Endothelial cell (in vitro differentiated cells): ENCODE results near the gene ZIC5. TPM values are rescaled to one million over a fixed set of nuclear protein-coding genes. Genes with fewer than 3 reads are reported as not detected.
"Not testable (repeated sequence)": the region's sequence is repeated elsewhere in the genome, so short reads cannot be mapped to it uniquely, and the experiment has no call there.

ENCODE experiments used
- DNase-seq: peaks from one replicate; pipeline ENCODE4 v3.0.0; 2021; ENCODE audit warnings: low spot score
- H3K27ac Mint-ChIP-seq: one replicate; pipeline ENCODE4 v1.8.0; 2021; ENCODE audit warnings: mixed read lengths, inconsistent platforms; ENCODE audit not compliant: unreplicated experiment
- H3K27me3 Mint-ChIP-seq: one replicate; pipeline ENCODE4 v1.8.0; 2021; ENCODE audit warnings: mild to moderate bottlenecking, moderate library complexity, mixed read lengths, inconsistent platforms; ENCODE audit not compliant: unreplicated experiment
- H3K36me3 Mint-ChIP-seq: one replicate; pipeline ENCODE4 v1.8.0; 2021; ENCODE audit warnings: mild to moderate bottlenecking, low read depth, mixed read lengths, inconsistent platforms; ENCODE audit not compliant: unreplicated experiment
- H3K4me1 Mint-ChIP-seq: one replicate; pipeline ENCODE4 v1.8.0; 2021; ENCODE audit warnings: mild to moderate bottlenecking, mixed read lengths, inconsistent platforms; ENCODE audit not compliant: unreplicated experiment
- H3K4me3 Mint-ChIP-seq: one replicate; pipeline ENCODE4 v1.8.0; 2021; ENCODE audit warnings: mild to moderate bottlenecking, mixed read lengths, inconsistent platforms; ENCODE audit not compliant: unreplicated experiment
- H3K9me3 Mint-ChIP-seq: one replicate; pipeline ENCODE4 v1.8.0; 2021; ENCODE audit warnings: mixed read lengths, inconsistent platforms; ENCODE audit not compliant: unreplicated experiment
- CTCF ChIP-seq: fragments of 200-600 bp; sonication (generic); IDR thresholded peaks from one replicate; pipeline ENCODE4 v1.5.0; 2021; ENCODE audit warnings: antibody characterized with exemption; ENCODE audit not compliant: unreplicated experiment
- total RNA-seq: library from RNA; stranded (reverse); fragmentation: NEBNext Ultra II Directional; extraction: Animal tissue kit (Norgen Biotek cat#: 25700); gene quantifications from one replicate; pipeline ENCODE4 v1.2.1, GENCODE V29; 2021; ENCODE audit not compliant: unreplicated experiment

Gene ZIC5
- total RNA-seq, 1 donor from 2014 or later, result 0.10 TPM

- Mint-ChIP-seq H3K36me3 (no peaks in the 10 kb centered on the region), H3K9me3 (no peaks in the 10 kb centered on the region), H3K4me1 (peaks cover 37% of the 10 kb centered on the region), H3K4me3 (no peak overlapping the region), H3K27me3 (peaks cover 7% of the 10 kb centered on the region), H3K27ac (no peak overlapping the region)
- no peak for TF ChIP-seq CTCF
- no peak for DNase-seq
Measured at GRCh38 chr13:99948907-99949678, 22.5 kb downstream of the ZIC5 start.

GRCh38 chr13:99948411-99948810, 23.2 kb downstream of the ZIC5 start:
- no peak for DNase-seq
- H3K4me1 Mint-ChIP-seq, result peaks cover 32% of the 10 kb centered on the region
- H3K36me3 Mint-ChIP-seq, result no peaks in the 10 kb centered on the region
- H3K27me3 Mint-ChIP-seq, result peaks cover 5% of the 10 kb centered on the region
- no peak overlapping the region for H3K27ac Mint-ChIP-seq
- H3K4me3 Mint-ChIP-seq, result no peak overlapping the region
- H3K9me3 Mint-ChIP-seq, result no peaks in the 10 kb centered on the region
- no peak for TF ChIP-seq CTCF

- Mint-ChIP-seq H3K36me3 (no peaks in the 10 kb centered on the region), H3K27ac (no peak overlapping the region), H3K9me3 (no peaks in the 10 kb centered on the region), H3K27me3 (peaks cover 5% of the 10 kb centered on the region), H3K4me3 (no peak overlapping the region), H3K4me1 (peaks cover 31% of the 10 kb centered on the region)
- DNase-seq, result no peak
- TF ChIP-seq CTCF, result no peak
Measured at GRCh38 chr13:99947666-99948065, 23.9 kb downstream of the ZIC5 start.

- not testable (repeated sequence) for H3K27ac Mint-ChIP-seq, H3K27me3 Mint-ChIP-seq, H3K36me3 Mint-ChIP-seq, H3K4me3 Mint-ChIP-seq, DNase-seq, H3K9me3 Mint-ChIP-seq
- H3K4me1 Mint-ChIP-seq, result peaks cover 36% of the 10 kb centered on the region
Measured at GRCh38 chr13:99945515-99945914, 26.1 kb downstream of the ZIC5 start.

GRCh38 chr13:99944606-99945005, 27.0 kb downstream of the ZIC5 start:
- H3K4me1 Mint-ChIP-seq, result peaks cover 28% of the 10 kb centered on the region
- no peak overlapping the region for H3K4me3 Mint-ChIP-seq
- no peaks in the 10 kb centered on the region for H3K9me3 Mint-ChIP-seq
- no peaks in the 10 kb centered on the region for H3K36me3 Mint-ChIP-seq
- H3K27me3 Mint-ChIP-seq, result peaks cover 3% of the 10 kb centered on the region
- no peak for TF ChIP-seq CTCF
- DNase-seq, result no peak
- no peak overlapping the region for H3K27ac Mint-ChIP-seq
